IMR-90 (cell line): Measurements from ENCODE around the gene BEAN1.

Experiments
- CHD1 ChIP-seq: IDR thresholded peaks from 2 replicates; pipeline ENCODE4 v1.6.1; 2012; ENCODE audit warnings: low read depth, low read length, improper control_type of control experiment
- CTCF ChIP-seq: conservative IDR thresholded peaks from 2 replicates; pipeline ENCODE4 v1.5.1; 2012; ENCODE audit warnings: mild to moderate bottlenecking, low read depth, low read length, improper control_type of control experiment
- FOS ChIP-seq: fragments of 150-350 bp; IDR thresholded peaks from 2 replicates; pipeline ENCODE4 v1.6.1; 2016; ENCODE audit warnings: low read depth, low read length
- NFE2L2 ChIP-seq: fragments of 150-350 bp; IDR thresholded peaks from 2 replicates; pipeline ENCODE4 v1.6.1; 2016; ENCODE audit warnings: low read depth, mild to moderate bottlenecking, low read length
- POLR2A ChIP-seq: IDR thresholded peaks from 2 replicates; pipeline ENCODE4 v1.6.1; 2012; ENCODE audit warnings: mild to moderate bottlenecking, low read depth, low read length

- TF ChIP-seq CHD1 = no peak
- TF ChIP-seq POLR2A = no peak
- TF ChIP-seq CTCF = no peak
- TF ChIP-seq NFE2L2 = no peak
- no peak for TF ChIP-seq FOS
Observed at GRCh38 chr16:66521951-66522771, 95.1 kb downstream of the BEAN1 start.
